Tongue (tissue), 2 donors: Measurements from ENCODE around the gene DNAJB13. TPM values are rescaled to one million over a fixed set of nuclear protein-coding genes. Genes with fewer than 3 reads are reported as not detected.

ENCODE experiments used
- DNase-seq: peaks from one replicate; pipeline ENCODE4 v3.0.0-alpha.2; 2015
- total RNA-seq: library from RNA; depleted of rRNA; stranded (reverse); fragments of >200 nt; gene quantifications from one replicate; pipeline ENCODE4 v1.2.3, GENCODE V29; 2014

DNAJB13 gene
- total RNA-seq, 1 donor from 2014 or later, result not detected

GRCh38 chr11:74015919-74016684 is 65.3 kb downstream of the DNAJB13 start:
- no peak for DNase-seq

- no peak for DNase-seq
Observed at GRCh38 chr11:74017631-74018030, 66.8 kb downstream of the DNAJB13 start.

GRCh38 chr11:74018331-74019005 is 67.6 kb downstream of the DNAJB13 start:
- peak; percentile 45 for DNase-seq

GRCh38 chr11:74019104-74019738 is 68.4 kb downstream of the DNAJB13 start:
- DNase-seq, result no peak

- DNase-seq, result no peak
Observed at GRCh38 chr11:74019860-74020259, 69.0 kb downstream of the DNAJB13 start.

Other genes starting within 250 kb of the DNAJB13 start
- gene RAB6A, start 190.0 kb upstream of the DNAJB13 start, total RNA-seq, result 158 TPM
- gene MRPL48, start 163.2 kb upstream of the DNAJB13 start, total RNA-seq, result 19.8 TPM
- 45.6 TPM for gene COA4, start 74.2 kb upstream of the DNAJB13 start, total RNA-seq
- gene PAAF1, start 74.0 kb upstream of the DNAJB13 start, total RNA-seq, result 20.1 TPM
- 73.2 TPM for gene UCP2, start 31.8 kb downstream of the DNAJB13 start, total RNA-seq
- 1.4 TPM for gene UCP3, start 58.1 kb downstream of the DNAJB13 start, total RNA-seq
- 22.9 TPM for gene C2CD3, start 220.0 kb downstream of the DNAJB13 start, total RNA-seq
- 31.3 TPM for gene PPME1, start 220.3 kb downstream of the DNAJB13 start, total RNA-seq